ENCODE data around the gene TNRC6A. TPM values are rescaled to one million over a fixed set of nuclear protein-coding genes. Genes with fewer than 3 reads are reported as not detected.

Gene TNRC6A
- total and polyA plus RNA-seq, 4 donors = 9.3 to 42.3 (median 22.9) TPM

DNA sequence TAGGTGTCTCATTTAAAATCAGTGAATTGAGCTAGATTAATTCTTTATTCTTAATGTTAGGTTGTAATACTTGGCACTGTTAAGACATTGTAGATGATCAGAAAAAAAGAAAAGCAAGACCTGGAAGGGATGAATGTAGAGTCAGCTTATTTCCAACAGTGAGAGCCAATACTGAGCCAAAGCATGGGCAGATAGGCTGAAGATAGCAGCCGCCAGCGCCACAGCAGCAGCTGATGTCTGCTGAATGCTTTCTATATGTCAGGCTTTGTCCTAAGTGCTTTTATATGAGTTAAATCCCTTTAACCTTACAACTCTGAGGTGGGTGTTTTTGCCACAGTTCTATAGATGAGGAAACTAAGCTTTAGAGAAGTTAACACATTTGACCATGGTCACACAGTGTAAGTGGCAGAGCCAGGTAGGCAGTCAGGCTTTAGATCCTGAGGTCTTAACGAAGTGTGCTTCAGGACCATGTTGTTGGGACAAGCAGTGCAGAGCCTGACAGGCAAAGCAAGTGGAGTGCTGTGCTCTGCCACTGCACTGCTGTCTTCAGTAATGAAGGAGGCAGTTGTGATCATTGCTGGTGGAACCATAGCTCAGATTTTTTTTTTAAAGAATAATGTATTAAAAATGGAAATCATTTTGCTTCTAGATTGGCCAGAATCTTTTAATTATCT lies 25.9 kb downstream of the TNRC6A start (continued):
- TF ChIP-seq, protein P1, sequence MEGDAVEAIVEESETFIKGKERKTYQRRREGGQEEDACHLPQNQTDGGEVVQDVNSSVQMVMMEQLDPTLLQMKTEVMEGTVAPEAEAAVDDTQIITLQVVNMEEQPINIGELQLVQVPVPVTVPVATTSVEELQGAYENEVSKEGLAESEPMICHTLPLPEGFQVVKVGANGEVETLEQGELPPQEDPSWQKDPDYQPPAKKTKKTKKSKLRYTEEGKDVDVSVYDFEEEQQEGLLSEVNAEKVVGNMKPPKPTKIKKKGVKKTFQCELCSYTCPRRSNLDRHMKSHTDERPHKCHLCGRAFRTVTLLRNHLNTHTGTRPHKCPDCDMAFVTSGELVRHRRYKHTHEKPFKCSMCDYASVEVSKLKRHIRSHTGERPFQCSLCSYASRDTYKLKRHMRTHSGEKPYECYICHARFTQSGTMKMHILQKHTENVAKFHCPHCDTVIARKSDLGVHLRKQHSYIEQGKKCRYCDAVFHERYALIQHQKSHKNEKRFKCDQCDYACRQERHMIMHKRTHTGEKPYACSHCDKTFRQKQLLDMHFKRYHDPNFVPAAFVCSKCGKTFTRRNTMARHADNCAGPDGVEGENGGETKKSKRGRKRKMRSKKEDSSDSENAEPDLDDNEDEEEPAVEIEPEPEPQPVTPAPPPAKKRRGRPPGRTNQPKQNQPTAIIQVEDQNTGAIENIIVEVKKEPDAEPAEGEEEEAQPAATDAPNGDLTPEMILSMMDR (IDR thresholded peaks at IDR 0.05; ENCODE audit: low read depth, low read length, missing input control) = no peak
- TF ChIP-seq HNF4G (IDR thresholded peaks at IDR 0.05) = no peak

DNA sequence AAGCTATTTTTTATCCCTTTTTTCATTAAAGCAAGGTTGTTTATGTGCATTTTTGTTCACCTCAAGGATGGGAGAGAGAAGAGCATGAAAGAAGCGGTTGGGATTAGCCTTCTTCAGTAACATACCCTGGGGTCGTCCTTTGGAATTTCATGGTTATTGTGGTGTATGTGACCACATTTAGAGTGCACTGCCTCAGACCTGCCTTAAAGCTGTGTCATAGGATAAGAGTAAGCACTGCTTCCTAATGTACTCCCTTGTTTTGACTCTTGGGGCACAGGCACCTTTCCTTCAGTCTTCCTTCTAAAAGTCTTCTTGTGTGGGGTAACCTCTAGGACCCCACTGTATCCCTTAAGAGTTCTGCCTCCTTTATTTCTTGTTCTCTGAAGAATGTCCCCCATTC lies 28.9 kb downstream of the TNRC6A start:
- peaks cover 0 to 15% (median 11%) of the 10 kb centered on the region in 4 donors for H3K36me3 ChIP-seq (ENCODE audit: control insufficient read depth in 4 of 4, insufficient read depth in 3 of 4, low read depth in 1 of 4, low read length in 3 of 4)
- over 99% methylated on average over 2 of the region's 2 CpGs for WGBS
- no peaks in the 10 kb centered on the region for H3K27me3 ChIP-seq (ENCODE audit: control insufficient read depth in 4 of 4, insufficient read depth in 4 of 4, low read length in 3 of 4)
- H3K9ac ChIP-seq (ENCODE audit: low read depth in 1 of 2, low read length in 2 of 2) = no peak overlapping the region
- TF ChIP-seq, protein P1 (IDR thresholded peaks at IDR 0.05; ENCODE audit: low read depth, low read length, missing input control) = no peak
- TF ChIP-seq GABPA (IDR thresholded peaks at IDR 0.05 in 1 of 2, conservative IDR thresholded peaks at IDR 0.05 in 1 of 2) (no peak), SP1 (IDR thresholded peaks at IDR 0.05) (no peak), FOXA1 (IDR thresholded peaks at IDR 0.05) (no peak), YY1 (IDR thresholded peaks at IDR 0.05) (no peak), TAF1 (conservative IDR thresholded peaks at IDR 0.05) (no peak)
- TF ChIP-seq, protein P2, sequence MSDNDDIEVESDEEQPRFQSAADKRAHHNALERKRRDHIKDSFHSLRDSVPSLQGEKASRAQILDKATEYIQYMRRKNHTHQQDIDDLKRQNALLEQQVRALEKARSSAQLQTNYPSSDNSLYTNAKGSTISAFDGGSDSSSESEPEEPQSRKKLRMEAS (IDR thresholded peaks at IDR 0.05) = no peak
- TF ChIP-seq, protein P3, sequence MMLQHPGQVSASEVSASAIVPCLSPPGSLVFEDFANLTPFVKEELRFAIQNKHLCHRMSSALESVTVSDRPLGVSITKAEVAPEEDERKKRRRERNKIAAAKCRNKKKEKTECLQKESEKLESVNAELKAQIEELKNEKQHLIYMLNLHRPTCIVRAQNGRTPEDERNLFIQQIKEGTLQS (IDR thresholded peaks at IDR 0.05) = no peak
- H3K9me3 ChIP-seq (ENCODE audit: control insufficient read depth in 4 of 4, low read length in 3 of 4) = no peaks in the 10 kb centered on the region
- DNase-seq (ENCODE audit: low spot score) = no peak
- peaks cover 0 to 6% (median 2%) of the 10 kb centered on the region in 4 donors for H3K4me1 ChIP-seq (ENCODE audit: control insufficient read depth in 4 of 4, insufficient read depth in 4 of 4, low read length in 3 of 4)
- H3K4me3 ChIP-seq (ENCODE audit: low read depth in 1 of 3, low read length in 3 of 3) = no peak overlapping the region
- H3K27ac ChIP-seq (ENCODE audit: low read depth in 1 of 2, low read length in 2 of 2) = no peak overlapping the region

DNA sequence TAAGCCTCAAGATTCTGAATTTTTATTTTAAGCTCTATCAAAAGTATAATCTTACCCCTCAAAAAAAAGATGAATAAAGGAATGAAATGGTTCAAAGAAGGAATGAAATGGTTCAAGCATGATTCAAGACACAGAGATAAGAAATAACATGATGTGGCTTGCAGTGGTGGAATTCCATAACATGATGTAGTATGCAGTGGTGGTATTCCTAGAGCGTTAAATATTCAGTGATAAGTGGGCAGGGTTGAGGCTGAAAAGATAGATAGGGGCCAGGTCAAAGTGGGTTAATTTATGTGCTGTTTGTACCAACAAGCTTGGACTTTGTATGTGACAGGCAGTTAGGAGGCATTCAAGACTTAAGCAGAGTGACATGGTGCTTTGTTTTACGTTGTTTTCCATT lies 29.6 kb downstream of the TNRC6A start:
- Histone ChIP-seq H3K9me3 (ENCODE audit: control insufficient read depth in 4 of 4, low read length in 3 of 4) (no peaks in the 10 kb centered on the region), H3K9ac (ENCODE audit: low read depth in 1 of 2, low read length in 2 of 2) (no peak overlapping the region), H3K36me3 (ENCODE audit: control insufficient read depth in 4 of 4, insufficient read depth in 3 of 4, low read depth in 1 of 4, low read length in 3 of 4) (peaks cover 0 to 18% (median 13%) of the 10 kb centered on the region in 4 donors), H3K4me3 (ENCODE audit: low read depth in 1 of 3, low read length in 3 of 3) (no peak overlapping the region), H3K4me1 (ENCODE audit: control insufficient read depth in 4 of 4, insufficient read depth in 4 of 4, low read length in 3 of 4) (peaks cover 0 to 6% (median 2%) of the 10 kb centered on the region in 4 donors), H3K27me3 (ENCODE audit: control insufficient read depth in 4 of 4, insufficient read depth in 4 of 4, low read length in 3 of 4) (no peaks in the 10 kb centered on the region), H3K27ac (ENCODE audit: low read depth in 1 of 2, low read length in 2 of 2) (no peak overlapping the region)
- WGBS = 95% methylated on average over 2 of the region's 2 CpGs
- no peak for DNase-seq (ENCODE audit: low spot score)
- TF ChIP-seq EGR1 (IDR thresholded peaks at IDR 0.05; ENCODE audit: low read depth in 2 of 2) (no peak), YY1 (IDR thresholded peaks at IDR 0.05) (no peak), SP1 (IDR thresholded peaks at IDR 0.05) (no peak), NR2F2 (IDR thresholded peaks at IDR 0.05) (no peak), FOXA2 (IDR thresholded peaks at IDR 0.05) (no peak), FOXA1 (IDR thresholded peaks at IDR 0.05) (no peak), RAD21 (IDR thresholded peaks at IDR 0.05) (no peak), RXRA (IDR thresholded peaks at IDR 0.05) (no peak), HNF4G (IDR thresholded peaks at IDR 0.05) (no peak)
- TF ChIP-seq, protein P4, sequence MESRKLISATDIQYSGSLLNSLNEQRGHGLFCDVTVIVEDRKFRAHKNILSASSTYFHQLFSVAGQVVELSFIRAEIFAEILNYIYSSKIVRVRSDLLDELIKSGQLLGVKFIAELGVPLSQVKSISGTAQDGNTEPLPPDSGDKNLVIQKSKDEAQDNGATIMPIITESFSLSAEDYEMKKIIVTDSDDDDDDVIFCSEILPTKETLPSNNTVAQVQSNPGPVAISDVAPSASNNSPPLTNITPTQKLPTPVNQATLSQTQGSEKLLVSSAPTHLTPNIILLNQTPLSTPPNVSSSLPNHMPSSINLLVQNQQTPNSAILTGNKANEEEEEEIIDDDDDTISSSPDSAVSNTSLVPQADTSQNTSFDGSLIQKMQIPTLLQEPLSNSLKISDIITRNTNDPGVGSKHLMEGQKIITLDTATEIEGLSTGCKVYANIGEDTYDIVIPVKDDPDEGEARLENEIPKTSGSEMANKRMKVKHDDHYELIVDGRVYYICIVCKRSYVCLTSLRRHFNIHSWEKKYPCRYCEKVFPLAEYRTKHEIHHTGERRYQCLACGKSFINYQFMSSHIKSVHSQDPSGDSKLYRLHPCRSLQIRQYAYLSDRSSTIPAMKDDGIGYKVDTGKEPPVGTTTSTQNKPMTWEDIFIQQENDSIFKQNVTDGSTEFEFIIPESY (IDR thresholded peaks at IDR 0.05) = no peak
- TF ChIP-seq, protein P3 (IDR thresholded peaks at IDR 0.05) = no peak
- TF ChIP-seq, protein P5, sequence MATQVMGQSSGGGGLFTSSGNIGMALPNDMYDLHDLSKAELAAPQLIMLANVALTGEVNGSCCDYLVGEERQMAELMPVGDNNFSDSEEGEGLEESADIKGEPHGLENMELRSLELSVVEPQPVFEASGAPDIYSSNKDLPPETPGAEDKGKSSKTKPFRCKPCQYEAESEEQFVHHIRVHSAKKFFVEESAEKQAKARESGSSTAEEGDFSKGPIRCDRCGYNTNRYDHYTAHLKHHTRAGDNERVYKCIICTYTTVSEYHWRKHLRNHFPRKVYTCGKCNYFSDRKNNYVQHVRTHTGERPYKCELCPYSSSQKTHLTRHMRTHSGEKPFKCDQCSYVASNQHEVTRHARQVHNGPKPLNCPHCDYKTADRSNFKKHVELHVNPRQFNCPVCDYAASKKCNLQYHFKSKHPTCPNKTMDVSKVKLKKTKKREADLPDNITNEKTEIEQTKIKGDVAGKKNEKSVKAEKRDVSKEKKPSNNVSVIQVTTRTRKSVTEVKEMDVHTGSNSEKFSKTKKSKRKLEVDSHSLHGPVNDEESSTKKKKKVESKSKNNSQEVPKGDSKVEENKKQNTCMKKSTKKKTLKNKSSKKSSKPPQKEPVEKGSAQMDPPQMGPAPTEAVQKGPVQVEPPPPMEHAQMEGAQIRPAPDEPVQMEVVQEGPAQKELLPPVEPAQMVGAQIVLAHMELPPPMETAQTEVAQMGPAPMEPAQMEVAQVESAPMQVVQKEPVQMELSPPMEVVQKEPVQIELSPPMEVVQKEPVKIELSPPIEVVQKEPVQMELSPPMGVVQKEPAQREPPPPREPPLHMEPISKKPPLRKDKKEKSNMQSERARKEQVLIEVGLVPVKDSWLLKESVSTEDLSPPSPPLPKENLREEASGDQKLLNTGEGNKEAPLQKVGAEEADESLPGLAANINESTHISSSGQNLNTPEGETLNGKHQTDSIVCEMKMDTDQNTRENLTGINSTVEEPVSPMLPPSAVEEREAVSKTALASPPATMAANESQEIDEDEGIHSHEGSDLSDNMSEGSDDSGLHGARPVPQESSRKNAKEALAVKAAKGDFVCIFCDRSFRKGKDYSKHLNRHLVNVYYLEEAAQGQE (IDR thresholded peaks at IDR 0.05) = no peak
- TF ChIP-seq, protein P2 (IDR thresholded peaks at IDR 0.05) = no peak

Measured in liver (tissue), 9 donors.